ENCODE data around the gene GFI1.

Gene GFI1

GRCh38 chr1:92478393-92478792 lies 8.3 kb downstream of the GFI1 start:
- no peak overlapping the region for H3K4me3 ChIP-seq (replicated peaks in 1 of 2; ENCODE audit: low read depth in 2 of 2, low read length in 2 of 2)
- peak in 1 of 2 donors; percentile 9 for DNase-seq (ENCODE audit: low read depth in 2 of 2)
- TF ChIP-seq CTCF (IDR thresholded peaks at IDR 0.05; ENCODE audit: low read depth, low read length), result no peak

DNA sequence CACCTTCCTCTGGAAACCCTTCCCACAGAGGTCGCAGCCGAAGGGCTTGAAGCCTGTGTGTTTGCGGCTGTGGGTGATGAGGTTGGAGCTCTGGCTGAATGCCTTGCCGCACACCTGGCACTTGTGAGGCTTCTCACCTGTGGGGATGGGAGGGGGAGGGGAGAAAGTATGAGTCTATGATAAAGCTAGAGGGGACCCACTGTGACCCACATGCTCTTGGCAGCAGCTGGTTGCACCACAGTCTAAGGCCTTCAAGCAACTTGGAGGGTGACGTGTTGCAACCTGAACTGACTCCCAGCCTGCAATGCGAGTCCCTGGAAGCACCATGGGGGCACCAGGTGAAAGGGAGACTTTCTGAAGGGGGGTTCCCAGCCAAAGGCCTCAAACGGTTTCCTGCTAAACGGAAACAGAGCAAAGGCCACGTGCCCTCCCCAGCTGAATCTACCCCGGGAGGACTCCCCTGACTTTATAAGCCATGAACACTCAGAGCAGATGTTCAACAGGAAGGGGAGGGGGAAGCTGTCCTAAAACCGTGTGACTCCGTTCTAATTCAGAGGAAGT lies 10.6 kb downstream of the GFI1 start:
- DNase-seq (ENCODE audit: low read depth in 2 of 2), result no peak
- no peak overlapping the region for H3K4me3 ChIP-seq (replicated peaks in 1 of 2; ENCODE audit: low read depth in 2 of 2, low read length in 2 of 2)
- no peak for TF ChIP-seq CTCF (IDR thresholded peaks at IDR 0.05; ENCODE audit: low read depth, low read length)

DNA sequence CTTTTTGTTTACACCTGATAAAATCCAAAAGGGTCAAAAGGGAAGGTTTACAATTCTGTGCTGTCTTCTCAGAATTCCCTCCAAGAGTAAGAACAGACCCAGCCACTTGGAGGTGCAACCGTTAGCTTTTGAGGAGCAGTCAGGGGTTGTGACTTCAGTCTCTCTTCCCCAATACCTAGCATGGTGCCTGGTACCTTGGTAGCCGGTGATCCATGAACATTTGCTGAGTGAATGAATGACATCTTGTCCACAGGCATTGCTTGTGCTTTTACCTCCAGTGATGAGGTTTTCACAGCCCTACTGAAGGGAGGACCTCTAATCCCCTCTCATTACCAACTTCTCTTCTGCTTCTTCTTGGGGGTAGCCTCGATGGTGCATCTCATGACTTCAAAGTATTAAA lies 11.7 kb downstream of the GFI1 start:
- no peak for TF ChIP-seq CTCF (IDR thresholded peaks at IDR 0.05; ENCODE audit: low read depth, low read length)
- DNase-seq (ENCODE audit: low read depth in 2 of 2), result no peak

GRCh38 chr1:92473781-92474495 lies 12.8 kb downstream of the GFI1 start:
- no peak for TF ChIP-seq CTCF (IDR thresholded peaks at IDR 0.05; ENCODE audit: low read depth, low read length)
- no peak overlapping the region for H3K4me3 ChIP-seq (replicated peaks in 1 of 2; ENCODE audit: low read depth in 2 of 2, low read length in 2 of 2)
- no peak for DNase-seq (ENCODE audit: low read depth in 2 of 2)

More for the DNA sequence above, 11.7 kb downstream of the GFI1 start:
- H3K4me3 ChIP-seq (replicated peaks in 1 of 2; ENCODE audit: low read depth in 2 of 2, low read length in 2 of 2), result no peak overlapping the region

DNA sequence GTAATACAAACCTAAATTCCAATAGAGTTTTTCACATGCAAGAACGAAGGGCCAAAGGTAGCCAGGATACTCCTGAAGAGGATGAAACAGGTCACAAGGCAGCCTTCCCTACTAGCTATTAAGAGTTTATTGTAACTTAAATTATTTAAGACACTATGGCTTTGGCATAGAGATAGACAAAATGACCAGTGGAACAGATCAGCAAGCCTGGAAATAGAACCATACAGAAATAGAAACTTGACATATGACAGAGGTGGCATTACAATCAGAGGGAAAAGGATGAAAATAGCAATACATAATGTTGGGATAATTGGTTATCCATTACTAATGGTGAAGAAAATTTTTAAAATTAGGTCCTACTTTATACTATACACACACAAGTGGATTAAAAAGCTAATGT lies 16.5 kb downstream of the GFI1 start:
- no peak overlapping the region for H3K4me3 ChIP-seq (replicated peaks in 1 of 2; ENCODE audit: low read depth in 2 of 2, low read length in 2 of 2)
- DNase-seq (ENCODE audit: low read depth in 2 of 2), result no peak
- no peak for TF ChIP-seq CTCF (IDR thresholded peaks at IDR 0.05; ENCODE audit: low read depth, low read length)

GRCh38 chr1:92466683-92467352 lies 19.9 kb downstream of the GFI1 start:
- DNase-seq (ENCODE audit: low read depth in 2 of 2), result no peak
- no peak overlapping the region for H3K4me3 ChIP-seq (replicated peaks in 1 of 2; ENCODE audit: low read depth in 2 of 2, low read length in 2 of 2)
- TF ChIP-seq CTCF (IDR thresholded peaks at IDR 0.05; ENCODE audit: low read depth, low read length), result no peak
